HEK293 (cell line): ENCODE measurements around the gene STMN1.
A peak's percentile ranks its signal among the peaks of the same experiment; 100 is the strongest.

Experiments used
- CTCF ChIA-PET: fragments of 350-600 bp; formaldehyde crosslinking; extraction: SDS; loops from one replicate; lab custom pipeline; 2021; ENCODE audit warnings: antibody characterized with exemption; lab: Yijun Ruan, JAX
- POLR2A ChIA-PET: fragments of 300-600 bp; formaldehyde crosslinking; extraction: SDS; loops from one replicate; lab custom pipeline; 2020; ENCODE audit warnings: antibody characterized with exemption, inconsistent platforms; lab: Yijun Ruan, JAX
- H3K27ac ChIP-seq: fragments of 200-500 bp; sonication (Bioruptor generic); 2 replicates; pipeline ENCODE4 v1.5.1; 2014; ENCODE audit warnings: low read depth, low read length, control low read depth, inconsistent platforms; ENCODE audit errors: extremely low read depth
- H3K36me3 ChIP-seq, 2 experiments: fragments of 200-500 bp in 1 of 2; sonication (Bioruptor generic) in 1 of 2; 1 replicate in 1 of 2; 2 replicates in 1 of 2; pipeline ENCODE4 v1.5.1; 2014 to 2017; ENCODE audit warnings: inconsistent platforms in 2 of 2, low read length in 2 of 2; ENCODE audit not compliant: control insufficient read depth in 2 of 2, insufficient read depth in 1 of 2
- H3K4me1 ChIP-seq: fragments of 200-500 bp; sonication (Bioruptor generic); 2 replicates; pipeline ENCODE4 v1.5.1; 2014; ENCODE audit warnings: mild to moderate bottlenecking, low read length, inconsistent platforms; ENCODE audit not compliant: control insufficient read depth, insufficient read depth
- H3K4me3 ChIP-seq: 2 replicates; pipeline ENCODE4 v1.5.1; 2011; ENCODE audit warnings: low read depth, mild to moderate bottlenecking, control low read depth, low read length, moderate library complexity
- H3K9me3 ChIP-seq: fragments of 200-500 bp; sonication (Bioruptor generic); 2 replicates; pipeline ENCODE4 v1.5.1; 2014; ENCODE audit warnings: low read depth, low read length, inconsistent platforms; ENCODE audit not compliant: control insufficient read depth, insufficient read depth
- EGR2 ChIP-seq: fragments of 450-650 bp; formaldehyde crosslinking; IDR thresholded peaks from 2 replicates; pipeline ENCODE4 v1.5.1; 2016; ENCODE audit warnings: low read depth, missing biosample characterization, missing genetic modification characterization
- KLF1 ChIP-seq: fragments of 450-650 bp; formaldehyde crosslinking; IDR thresholded peaks from 2 replicates; pipeline ENCODE4 v1.5.1; 2016; ENCODE audit warnings: missing biosample characterization, missing genetic modification characterization
- KLF10 ChIP-seq: fragments of 450-650 bp; IDR thresholded peaks from 2 replicates; pipeline ENCODE4 v1.5.1; 2018; ENCODE audit warnings: missing biosample characterization, mild to moderate bottlenecking, missing genetic modification characterization
- KLF7 ChIP-seq: fragments of 450-650 bp; formaldehyde crosslinking; IDR thresholded peaks from 2 replicates; pipeline ENCODE4 v1.5.1; 2016; ENCODE audit warnings: missing biosample characterization, missing genetic modification characterization, borderline replicate concordance
- KLF8 ChIP-seq: fragments of 450-650 bp; formaldehyde crosslinking; IDR thresholded peaks from 2 replicates; pipeline ENCODE4 v1.5.1; 2016; ENCODE audit warnings: missing biosample characterization, missing genetic modification characterization
- PRDM4 ChIP-seq: fragments of 450-650 bp; formaldehyde crosslinking; IDR thresholded peaks from 2 replicates; pipeline ENCODE4 v1.5.1; 2017; ENCODE audit warnings: missing biosample characterization, missing genetic modification characterization
- SP2 ChIP-seq: fragments of 450-650 bp; formaldehyde crosslinking; IDR thresholded peaks from 2 replicates; pipeline ENCODE4 v1.5.1; 2016; ENCODE audit warnings: missing biosample characterization, missing genetic modification characterization
- SP3 ChIP-seq: fragments of 450-650 bp; formaldehyde crosslinking; IDR thresholded peaks from 2 replicates; pipeline ENCODE4 v1.5.1; 2016; ENCODE audit warnings: missing biosample characterization, missing genetic modification characterization
- ZFHX2 ChIP-seq: fragments of 450-650 bp; formaldehyde crosslinking; conservative IDR thresholded peaks from 2 replicates; pipeline ENCODE4 v1.5.1; 2016; ENCODE audit warnings: missing biosample characterization, missing genetic modification characterization
- ZFP69B ChIP-seq: fragments of 450-650 bp; formaldehyde crosslinking; IDR thresholded peaks from 2 replicates; pipeline ENCODE4 v1.5.1; 2016; ENCODE audit warnings: missing biosample characterization, missing genetic modification characterization
- ZNF248 ChIP-seq: fragments of 450-650 bp; formaldehyde crosslinking; IDR thresholded peaks from 2 replicates; pipeline ENCODE4 v1.5.1; 2017; ENCODE audit warnings: missing biosample characterization, missing genetic modification characterization
- ZNF544 ChIP-seq: fragments of 450-650 bp; formaldehyde crosslinking; IDR thresholded peaks from 2 replicates; pipeline ENCODE4 v1.5.0; 2017; ENCODE audit warnings: missing biosample characterization, missing genetic modification characterization
- ZNF600 ChIP-seq: fragments of 450-650 bp; formaldehyde crosslinking; IDR thresholded peaks from 2 replicates; pipeline ENCODE4 v1.5.1; 2016; ENCODE audit warnings: missing biosample characterization, missing genetic modification characterization
- ZNF629 ChIP-seq: fragments of 450-650 bp; formaldehyde crosslinking; IDR thresholded peaks from 2 replicates; pipeline ENCODE4 v1.5.1; 2017; ENCODE audit warnings: missing biosample characterization, missing genetic modification characterization
- ZNF660 ChIP-seq: fragments of 450-650 bp; IDR thresholded peaks from 2 replicates; pipeline ENCODE4 v1.5.1; 2018; ENCODE audit warnings: missing biosample characterization, mild to moderate bottlenecking, missing genetic modification characterization
- ZNF670 ChIP-seq: fragments of 450-650 bp; formaldehyde crosslinking; IDR thresholded peaks from 2 replicates; pipeline ENCODE4 v1.5.1; 2016; ENCODE audit warnings: missing biosample characterization, missing genetic modification characterization, low read depth
- ZNF768 ChIP-seq: fragments of 450-650 bp; formaldehyde crosslinking; IDR thresholded peaks from 2 replicates; pipeline ENCODE4 v1.5.1; 2018; ENCODE audit warnings: missing biosample characterization, mild to moderate bottlenecking, missing genetic modification characterization
- ZSCAN16 ChIP-seq: fragments of 450-650 bp; formaldehyde crosslinking; IDR thresholded peaks from 2 replicates; pipeline ENCODE4 v1.5.1; 2016; ENCODE audit warnings: missing biosample characterization, missing genetic modification characterization
- ZSCAN30 ChIP-seq: fragments of 450-650 bp; IDR thresholded peaks from 2 replicates; pipeline ENCODE4 v1.5.1; 2018; ENCODE audit warnings: missing biosample characterization, mild to moderate bottlenecking, missing genetic modification characterization, moderate library complexity
- ZXDB ChIP-seq: fragments of 450-650 bp; formaldehyde crosslinking; IDR thresholded peaks from 2 replicates; pipeline ENCODE4 v1.5.1; 2016; ENCODE audit warnings: missing biosample characterization, missing genetic modification characterization
- TF ChIP-seq, protein P1 (sequence below): fragments of 450-650 bp; formaldehyde crosslinking; IDR thresholded peaks from 2 replicates; pipeline ENCODE4 v1.5.1; 2016; ENCODE audit warnings: missing biosample characterization, missing genetic modification characterization
- TF ChIP-seq, protein P2 (sequence below): fragments of 450-650 bp; formaldehyde crosslinking; IDR thresholded peaks from 2 replicates; pipeline ENCODE4 v1.5.1; 2016; ENCODE audit warnings: missing biosample characterization, missing genetic modification characterization
- TF ChIP-seq, protein P3 (sequence below): fragments of 450-650 bp; formaldehyde crosslinking; IDR thresholded peaks from 2 replicates; pipeline ENCODE4 v1.5.1; 2016; ENCODE audit warnings: missing biosample characterization, missing genetic modification characterization, low read depth
- TF ChIP-seq, protein P4 (sequence below): fragments of 450-650 bp; formaldehyde crosslinking; IDR thresholded peaks from 2 replicates; pipeline ENCODE4 v1.5.1; 2016; ENCODE audit warnings: missing biosample characterization, missing genetic modification characterization

STMN1 gene

GRCh38 chr1:25895365-25895990, 10.7 kb downstream of the STMN1 start:
- Histone ChIP-seq H3K36me3 (peaks cover 6 to 51% of the 10 kb centered on the region in 2 experiments), H3K9me3 (no peaks in the 10 kb centered on the region), H3K4me1 (no peaks in the 10 kb centered on the region), H3K27ac (no peak overlapping the region), H3K4me3 (no peak overlapping the region)
- ChIA-PET POLR2A (interaction anchor here (0.5 to 3.4 kb wide), 8 partner anchors 9 to 737 kb away, joined by 3 to 30 read pairs (median 4); partner anchors contain the start of genes MTFR1L, PAFAH2 and PAQR7), CTCF (interaction anchor here (0.5 to 4.3 kb wide), 42 partner anchors 9 to 638 kb away, joined by 3 to 86 read pairs (median 4); partner anchors contain the start of genes EXTL1, PAFAH2 and STMN1)
- no peak for TF ChIP-seq ZNF248
- TF ChIP-seq ZFHX2 (tag by site-specific recombination): peak; percentile 62; the same call in 1 of the 2 replicates
- TF ChIP-seq KLF8 (tag by site-specific recombination): peak; percentile 52; the same call in 1 of the 2 replicates
- peak; percentile 93 for TF ChIP-seq ZFP69B (tag by site-specific recombination)
- TF ChIP-seq, protein P1, sequence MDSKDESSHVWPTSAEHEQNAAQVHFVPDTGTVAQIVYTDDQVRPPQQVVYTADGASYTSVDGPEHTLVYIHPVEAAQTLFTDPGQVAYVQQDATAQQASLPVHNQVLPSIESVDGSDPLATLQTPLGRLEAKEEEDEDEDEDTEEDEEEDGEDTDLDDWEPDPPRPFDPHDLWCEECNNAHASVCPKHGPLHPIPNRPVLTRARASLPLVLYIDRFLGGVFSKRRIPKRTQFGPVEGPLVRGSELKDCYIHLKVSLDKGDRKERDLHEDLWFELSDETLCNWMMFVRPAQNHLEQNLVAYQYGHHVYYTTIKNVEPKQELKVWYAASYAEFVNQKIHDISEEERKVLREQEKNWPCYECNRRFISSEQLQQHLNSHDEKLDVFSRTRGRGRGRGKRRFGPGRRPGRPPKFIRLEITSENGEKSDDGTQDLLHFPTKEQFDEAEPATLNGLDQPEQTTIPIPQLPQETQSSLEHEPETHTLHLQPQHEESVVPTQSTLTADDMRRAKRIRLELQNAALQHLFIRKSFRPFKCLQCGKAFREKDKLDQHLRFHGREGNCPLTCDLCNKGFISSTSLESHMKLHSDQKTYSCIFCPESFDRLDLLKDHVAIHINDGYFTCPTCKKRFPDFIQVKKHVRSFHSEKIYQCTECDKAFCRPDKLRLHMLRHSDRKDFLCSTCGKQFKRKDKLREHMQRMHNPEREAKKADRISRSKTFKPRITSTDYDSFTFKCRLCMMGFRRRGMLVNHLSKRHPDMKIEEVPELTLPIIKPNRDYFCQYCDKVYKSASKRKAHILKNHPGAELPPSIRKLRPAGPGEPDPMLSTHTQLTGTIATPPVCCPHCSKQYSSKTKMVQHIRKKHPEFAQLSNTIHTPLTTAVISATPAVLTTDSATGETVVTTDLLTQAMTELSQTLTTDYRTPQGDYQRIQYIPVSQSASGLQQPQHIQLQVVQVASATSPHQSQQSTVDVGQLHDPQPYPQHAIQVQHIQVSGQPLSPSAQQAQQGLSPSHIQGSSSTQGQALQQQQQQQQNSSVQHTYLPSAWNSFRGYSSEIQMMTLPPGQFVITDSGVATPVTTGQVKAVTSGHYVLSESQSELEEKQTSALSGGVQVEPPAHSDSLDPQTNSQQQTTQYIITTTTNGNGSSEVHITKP: peak; percentile 66
- peak; percentile 55; the same call in 1 of the 2 replicates for TF ChIP-seq KLF1
- peak; percentile 44; the same call in 1 of the 2 replicates for TF ChIP-seq KLF7
- TF ChIP-seq, protein P2, sequence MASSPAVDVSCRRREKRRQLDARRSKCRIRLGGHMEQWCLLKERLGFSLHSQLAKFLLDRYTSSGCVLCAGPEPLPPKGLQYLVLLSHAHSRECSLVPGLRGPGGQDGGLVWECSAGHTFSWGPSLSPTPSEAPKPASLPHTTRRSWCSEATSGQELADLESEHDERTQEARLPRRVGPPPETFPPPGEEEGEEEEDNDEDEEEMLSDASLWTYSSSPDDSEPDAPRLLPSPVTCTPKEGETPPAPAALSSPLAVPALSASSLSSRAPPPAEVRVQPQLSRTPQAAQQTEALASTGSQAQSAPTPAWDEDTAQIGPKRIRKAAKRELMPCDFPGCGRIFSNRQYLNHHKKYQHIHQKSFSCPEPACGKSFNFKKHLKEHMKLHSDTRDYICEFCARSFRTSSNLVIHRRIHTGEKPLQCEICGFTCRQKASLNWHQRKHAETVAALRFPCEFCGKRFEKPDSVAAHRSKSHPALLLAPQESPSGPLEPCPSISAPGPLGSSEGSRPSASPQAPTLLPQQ (tag by site-specific recombination): peak; percentile 92
- TF ChIP-seq ZSCAN16: no peak
- 0 out of 2 replicates have a peak, but pooled peaks have one; percentile 20 for TF ChIP-seq ZSCAN30
- peak; percentile 83 for TF ChIP-seq ZNF660 (tag by site-specific recombination)
- TF ChIP-seq ZNF629: peak; percentile 20; the same call in 1 of the 2 replicates
- TF ChIP-seq SP2: peak; percentile 73
- peak; percentile 76 for TF ChIP-seq ZXDB (tag by site-specific recombination)
- TF ChIP-seq SP3 (tag by site-specific recombination): no peak
- TF ChIP-seq EGR2 (tag by site-specific recombination): peak; percentile 44; the same call in 1 of the 2 replicates
- TF ChIP-seq, protein P3, sequence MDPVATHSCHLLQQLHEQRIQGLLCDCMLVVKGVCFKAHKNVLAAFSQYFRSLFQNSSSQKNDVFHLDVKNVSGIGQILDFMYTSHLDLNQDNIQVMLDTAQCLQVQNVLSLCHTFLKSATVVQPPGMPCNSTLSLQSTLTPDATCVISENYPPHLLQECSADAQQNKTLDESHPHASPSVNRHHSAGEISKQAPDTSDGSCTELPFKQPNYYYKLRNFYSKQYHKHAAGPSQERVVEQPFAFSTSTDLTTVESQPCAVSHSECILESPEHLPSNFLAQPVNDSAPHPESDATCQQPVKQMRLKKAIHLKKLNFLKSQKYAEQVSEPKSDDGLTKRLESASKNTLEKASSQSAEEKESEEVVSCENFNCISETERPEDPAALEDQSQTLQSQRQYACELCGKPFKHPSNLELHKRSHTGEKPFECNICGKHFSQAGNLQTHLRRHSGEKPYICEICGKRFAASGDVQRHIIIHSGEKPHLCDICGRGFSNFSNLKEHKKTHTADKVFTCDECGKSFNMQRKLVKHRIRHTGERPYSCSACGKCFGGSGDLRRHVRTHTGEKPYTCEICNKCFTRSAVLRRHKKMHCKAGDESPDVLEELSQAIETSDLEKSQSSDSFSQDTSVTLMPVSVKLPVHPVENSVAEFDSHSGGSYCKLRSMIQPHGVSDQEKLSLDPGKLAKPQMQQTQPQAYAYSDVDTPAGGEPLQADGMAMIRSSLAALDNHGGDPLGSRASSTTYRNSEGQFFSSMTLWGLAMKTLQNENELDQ: no peak
- peak; percentile 74; the same call in 1 of the 2 replicates for TF ChIP-seq ZNF600
- TF ChIP-seq ZNF768 (tag by site-specific recombination): peak; percentile 72; the same call in 1 of the 2 replicates
- TF ChIP-seq ZNF544 (tag by site-specific recombination): no peak
- TF ChIP-seq ZNF670 (tag by site-specific recombination): no peak
- no peak for TF ChIP-seq KLF10 (tag by site-specific recombination)
- TF ChIP-seq, protein P4, sequence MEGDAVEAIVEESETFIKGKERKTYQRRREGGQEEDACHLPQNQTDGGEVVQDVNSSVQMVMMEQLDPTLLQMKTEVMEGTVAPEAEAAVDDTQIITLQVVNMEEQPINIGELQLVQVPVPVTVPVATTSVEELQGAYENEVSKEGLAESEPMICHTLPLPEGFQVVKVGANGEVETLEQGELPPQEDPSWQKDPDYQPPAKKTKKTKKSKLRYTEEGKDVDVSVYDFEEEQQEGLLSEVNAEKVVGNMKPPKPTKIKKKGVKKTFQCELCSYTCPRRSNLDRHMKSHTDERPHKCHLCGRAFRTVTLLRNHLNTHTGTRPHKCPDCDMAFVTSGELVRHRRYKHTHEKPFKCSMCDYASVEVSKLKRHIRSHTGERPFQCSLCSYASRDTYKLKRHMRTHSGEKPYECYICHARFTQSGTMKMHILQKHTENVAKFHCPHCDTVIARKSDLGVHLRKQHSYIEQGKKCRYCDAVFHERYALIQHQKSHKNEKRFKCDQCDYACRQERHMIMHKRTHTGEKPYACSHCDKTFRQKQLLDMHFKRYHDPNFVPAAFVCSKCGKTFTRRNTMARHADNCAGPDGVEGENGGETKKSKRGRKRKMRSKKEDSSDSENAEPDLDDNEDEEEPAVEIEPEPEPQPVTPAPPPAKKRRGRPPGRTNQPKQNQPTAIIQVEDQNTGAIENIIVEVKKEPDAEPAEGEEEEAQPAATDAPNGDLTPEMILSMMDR (tag by site-specific recombination): peak; percentile 97
- no peak for TF ChIP-seq PRDM4 (tag by site-specific recombination)
